OCI-LY7 (cell line): ENCODE measurements around the gene FAM156A.
"Not testable (repeated sequence)": the region's sequence is repeated elsewhere in the genome, so short reads cannot be mapped to it uniquely, and the experiment has no call there.

Experiments
- EZH2phosphoT487 ChIP-seq: fragments of 200-600 bp; sonication (generic); IDR thresholded peaks from 2 replicates; pipeline ENCODE4 v1.6.1; 2018; ENCODE audit warnings: low read depth, borderline replicate concordance, mild to moderate bottlenecking, mixed run types, antibody characterized with exemption, low read length, moderate library complexity, mixed read lengths
- TF ChIP-seq, protein P1 (sequence below): fragments of 200-600 bp; sonication (generic); conservative IDR thresholded peaks from 2 replicates; pipeline ENCODE4 v1.5.1; 2014; ENCODE audit warnings: mild to moderate bottlenecking, antibody characterized with exemption, low read length, moderate library complexity, mixed read lengths

GRCh38 chrX:52941728-52942127 is 16.6 kb downstream of the FAM156A start:
- TF ChIP-seq, protein P1, sequence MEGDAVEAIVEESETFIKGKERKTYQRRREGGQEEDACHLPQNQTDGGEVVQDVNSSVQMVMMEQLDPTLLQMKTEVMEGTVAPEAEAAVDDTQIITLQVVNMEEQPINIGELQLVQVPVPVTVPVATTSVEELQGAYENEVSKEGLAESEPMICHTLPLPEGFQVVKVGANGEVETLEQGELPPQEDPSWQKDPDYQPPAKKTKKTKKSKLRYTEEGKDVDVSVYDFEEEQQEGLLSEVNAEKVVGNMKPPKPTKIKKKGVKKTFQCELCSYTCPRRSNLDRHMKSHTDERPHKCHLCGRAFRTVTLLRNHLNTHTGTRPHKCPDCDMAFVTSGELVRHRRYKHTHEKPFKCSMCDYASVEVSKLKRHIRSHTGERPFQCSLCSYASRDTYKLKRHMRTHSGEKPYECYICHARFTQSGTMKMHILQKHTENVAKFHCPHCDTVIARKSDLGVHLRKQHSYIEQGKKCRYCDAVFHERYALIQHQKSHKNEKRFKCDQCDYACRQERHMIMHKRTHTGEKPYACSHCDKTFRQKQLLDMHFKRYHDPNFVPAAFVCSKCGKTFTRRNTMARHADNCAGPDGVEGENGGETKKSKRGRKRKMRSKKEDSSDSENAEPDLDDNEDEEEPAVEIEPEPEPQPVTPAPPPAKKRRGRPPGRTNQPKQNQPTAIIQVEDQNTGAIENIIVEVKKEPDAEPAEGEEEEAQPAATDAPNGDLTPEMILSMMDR = not testable (repeated sequence)
- not testable (repeated sequence) for TF ChIP-seq EZH2phosphoT487
